ENCODE measurements around the gene KRTAP5-4. TPM values are rescaled to one million over a fixed set of nuclear protein-coding genes. Genes with fewer than 3 reads are reported as not detected.
"Not testable (repeated sequence)": the region's sequence is repeated elsewhere in the genome, so short reads cannot be mapped to it uniquely, and the experiment has no call there.

The KRTAP5-4 gene
- total RNA-seq, 1 experiment from 2014 or later = not detected

DNA sequence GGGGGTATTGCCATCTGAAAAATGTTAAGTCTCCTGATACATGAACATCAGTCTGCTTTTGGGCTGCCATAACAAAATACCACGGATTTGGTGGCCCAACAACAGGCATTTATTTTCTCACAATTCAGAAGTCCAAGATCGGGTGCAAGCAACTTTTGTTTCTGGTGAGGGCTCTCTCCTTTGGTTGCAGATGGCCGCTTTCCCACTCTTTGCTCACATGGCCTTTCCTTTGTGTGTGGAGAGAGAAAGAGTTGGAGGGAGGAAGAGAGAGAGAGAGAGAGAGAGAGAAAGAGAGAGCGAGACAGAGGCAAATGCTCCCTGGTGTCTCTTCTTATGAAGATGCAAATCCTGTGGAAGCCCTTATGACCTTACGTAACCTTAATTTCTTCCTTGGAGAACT lies 21.3 kb downstream of the KRTAP5-4 start:
- DNase-seq (ENCODE audit: low read depth) = no peak

DNA sequence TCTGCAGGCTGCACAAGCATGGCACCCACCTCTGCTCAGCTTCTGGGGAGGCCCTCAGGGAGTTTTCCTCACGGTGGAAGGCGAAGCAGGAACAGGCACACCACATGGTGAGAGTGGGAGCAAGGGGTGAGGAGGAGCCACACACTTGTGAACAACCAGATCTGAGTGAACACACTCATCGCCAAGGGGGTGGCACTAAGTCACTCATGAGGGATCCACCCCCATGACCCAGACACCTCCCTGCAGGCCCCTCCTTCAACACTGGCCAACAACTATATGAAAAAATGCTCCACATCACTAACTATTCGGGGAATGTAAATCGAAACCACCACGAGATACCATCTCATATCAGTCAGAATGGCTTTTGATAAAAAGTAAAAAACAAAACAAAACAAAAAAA lies 23.1 kb downstream of the KRTAP5-4 start:
- peak; percentile 25 for DNase-seq (ENCODE audit: low read depth)

DNA sequence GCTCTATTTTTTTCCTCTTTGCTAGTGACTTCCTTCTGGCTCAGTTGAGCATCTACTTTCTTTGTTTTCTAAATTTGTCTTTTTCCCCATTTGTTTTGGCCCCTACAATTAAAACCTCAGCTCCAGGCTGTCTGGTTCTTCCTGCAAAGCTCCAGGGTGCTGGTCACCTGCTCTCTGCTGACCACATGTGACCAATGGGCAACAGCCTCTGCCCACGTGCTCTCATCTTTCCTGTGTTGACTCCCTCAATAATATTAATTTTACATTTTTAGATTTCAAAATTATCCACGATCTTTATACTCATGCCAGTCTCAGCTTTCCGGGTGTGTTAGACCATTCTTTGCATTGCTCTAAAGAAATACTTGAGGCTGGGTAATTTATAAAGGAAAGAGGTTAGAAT lies 23.5 kb downstream of the KRTAP5-4 start:
- DNase-seq (ENCODE audit: low read depth) = not testable (repeated sequence)

DNA sequence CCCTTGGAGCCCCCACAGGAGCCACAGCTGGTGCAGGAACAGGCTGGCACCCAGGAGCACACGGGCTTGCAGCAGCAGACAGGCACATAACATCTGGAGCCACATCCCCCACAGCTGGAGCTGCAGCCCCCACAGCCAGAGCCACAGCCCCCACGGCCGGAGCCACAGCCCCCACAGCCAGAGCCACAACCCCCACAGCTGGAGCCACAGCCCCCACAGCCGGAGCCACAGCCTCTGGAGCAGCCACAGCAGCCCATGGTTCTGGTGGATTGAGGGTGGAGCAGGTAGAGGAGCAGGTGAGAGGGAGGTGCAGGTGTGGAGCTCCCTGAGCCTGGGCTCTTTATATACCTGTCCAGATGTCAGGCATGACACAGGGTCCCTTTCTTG lies 24.0 kb downstream of the KRTAP5-4 start, which contains the start of gene KRTAP5-2:
Gene KRTAP5-2, minus strand, starts transcription at position 301 of the 387 bp plus-strand sequence. Its CDS starts 44 bp downstream, at position 257.
- DNase-seq (ENCODE audit: low read depth) = no peak

DNA sequence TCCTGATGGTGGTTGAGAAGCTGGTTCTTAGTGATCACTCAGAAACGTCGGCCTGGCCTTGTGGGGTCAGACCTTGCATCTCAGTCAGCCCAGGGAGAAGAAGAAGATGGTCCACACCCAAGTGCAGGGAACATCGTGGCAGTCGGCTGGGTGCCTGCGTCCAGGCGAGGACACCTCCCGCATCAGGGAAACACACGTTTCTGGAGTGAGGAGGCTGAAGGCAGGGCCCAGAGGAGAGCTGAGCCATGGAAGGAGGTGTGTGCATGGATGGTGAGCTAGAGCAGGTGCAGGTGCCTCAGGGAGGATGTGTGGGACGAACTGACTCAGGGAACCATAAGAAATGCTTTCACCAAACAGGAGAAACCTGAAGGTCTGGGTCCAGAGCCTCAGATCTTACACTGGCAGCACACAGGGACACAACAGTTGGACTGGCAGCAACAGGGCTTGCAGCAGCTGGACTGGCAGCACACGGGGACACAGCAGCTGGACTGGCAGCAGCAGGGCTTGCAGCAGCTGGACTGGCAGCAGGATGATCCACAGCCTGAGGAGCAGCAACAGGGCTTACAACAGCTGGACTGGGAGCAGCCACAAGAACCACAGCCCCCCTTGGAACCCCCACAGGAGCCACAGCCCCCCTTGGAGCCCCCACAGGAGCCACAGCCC lies 24.5 kb downstream of the KRTAP5-4 start:
- no peak for DNase-seq (ENCODE audit: low read depth)

DNA sequence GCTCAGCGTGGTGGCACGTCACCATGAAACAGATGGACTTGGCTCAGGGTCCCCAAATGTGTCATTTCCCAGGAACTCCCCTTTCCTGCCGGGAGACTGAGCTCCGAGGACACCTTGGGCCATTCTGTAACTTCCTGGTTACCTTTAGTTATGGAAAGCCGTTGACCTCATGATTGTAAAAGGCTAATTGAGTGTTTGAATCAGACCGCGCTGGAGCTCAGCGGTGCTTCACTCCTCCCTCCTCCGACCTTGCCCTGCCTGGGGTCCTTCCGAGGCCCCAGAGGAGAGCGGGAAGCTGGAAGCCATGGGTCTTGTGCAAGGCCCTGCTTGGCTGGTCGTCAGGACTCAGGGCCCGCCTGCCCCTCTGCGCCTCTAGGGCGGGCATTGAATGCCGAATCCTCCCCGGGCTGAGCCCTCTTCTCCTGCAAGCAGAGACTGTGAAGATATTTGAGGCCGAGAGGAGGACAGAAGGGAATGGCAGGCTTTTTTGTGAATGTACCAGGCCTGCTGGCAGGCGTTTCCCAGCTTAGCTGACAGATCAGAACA lies 25.3 kb downstream of the KRTAP5-4 start:
- DNase-seq (ENCODE audit: low read depth) = not testable (repeated sequence)

DNA sequence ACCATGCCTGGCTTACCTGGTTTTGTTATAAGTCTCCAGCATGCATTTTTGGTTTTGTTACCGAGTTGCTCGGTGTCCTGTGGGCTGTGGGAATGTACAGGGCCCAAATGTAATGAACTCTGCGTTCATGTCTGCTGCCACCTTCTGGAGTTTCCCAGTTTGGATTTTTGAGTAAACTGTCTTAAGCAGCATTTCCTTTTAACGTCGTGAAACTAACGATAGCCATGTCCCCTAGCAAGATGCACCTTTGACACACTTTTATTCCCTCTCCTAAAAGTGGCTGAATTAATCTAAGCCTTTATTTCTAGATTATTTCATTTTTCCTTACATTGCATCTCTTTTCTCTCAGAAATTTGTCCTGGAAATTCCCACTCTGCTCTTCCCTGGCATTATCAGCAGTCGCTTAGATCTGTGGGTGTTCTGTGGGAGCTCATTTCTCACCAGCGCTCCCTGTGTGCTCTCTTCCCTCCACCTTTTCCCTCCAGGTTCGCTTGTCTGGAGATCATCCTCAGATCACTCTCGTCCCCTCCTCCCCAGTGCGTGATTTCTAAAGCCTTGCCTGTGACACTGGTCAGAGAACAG lies 25.9 kb downstream of the KRTAP5-4 start:
- DNase-seq (ENCODE audit: low read depth) = not testable (repeated sequence)

DNA sequence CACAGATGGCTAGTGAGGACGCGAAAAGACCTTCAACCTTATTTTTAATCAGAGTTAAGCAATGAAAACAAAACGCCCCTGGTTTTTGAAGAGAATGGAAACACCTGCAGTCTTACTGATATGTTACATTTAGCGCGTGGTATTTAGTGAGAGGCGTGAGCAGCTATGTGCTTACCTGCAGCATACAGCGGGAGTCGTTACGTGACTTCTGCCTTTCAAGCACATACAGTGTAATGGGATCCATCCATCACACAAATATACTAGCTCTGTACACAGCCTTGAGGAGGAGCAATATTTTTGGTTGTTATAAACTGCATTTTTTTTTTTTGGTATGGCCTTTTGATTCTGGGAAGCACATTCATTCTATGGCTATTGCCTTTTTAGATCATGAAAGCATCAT lies 29.3 kb downstream of the KRTAP5-4 start:
- no peak for DNase-seq (ENCODE audit: low read depth)

DNA sequence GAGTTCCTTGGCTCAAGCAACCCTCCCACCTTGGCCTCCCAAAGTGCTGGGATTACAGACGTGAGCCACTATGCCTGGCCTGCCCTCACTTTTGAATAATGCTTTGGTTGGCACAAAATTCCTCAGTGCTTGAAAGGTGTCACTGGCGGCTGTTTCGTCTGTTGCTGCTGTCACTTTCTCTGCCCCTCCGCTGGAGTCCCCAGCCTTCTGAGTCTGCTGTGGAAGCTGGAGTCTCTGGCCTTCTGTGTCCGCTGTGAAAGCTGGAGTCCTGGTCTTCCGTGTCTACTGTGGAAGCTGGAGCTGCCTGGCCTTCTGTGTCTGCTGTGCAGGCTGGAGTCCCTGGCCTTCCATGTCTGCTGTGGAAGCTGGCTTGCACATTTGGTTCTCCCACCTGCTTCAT lies 31.9 kb downstream of the KRTAP5-4 start:
- DNase-seq (ENCODE audit: low read depth) = no peak

DNA sequence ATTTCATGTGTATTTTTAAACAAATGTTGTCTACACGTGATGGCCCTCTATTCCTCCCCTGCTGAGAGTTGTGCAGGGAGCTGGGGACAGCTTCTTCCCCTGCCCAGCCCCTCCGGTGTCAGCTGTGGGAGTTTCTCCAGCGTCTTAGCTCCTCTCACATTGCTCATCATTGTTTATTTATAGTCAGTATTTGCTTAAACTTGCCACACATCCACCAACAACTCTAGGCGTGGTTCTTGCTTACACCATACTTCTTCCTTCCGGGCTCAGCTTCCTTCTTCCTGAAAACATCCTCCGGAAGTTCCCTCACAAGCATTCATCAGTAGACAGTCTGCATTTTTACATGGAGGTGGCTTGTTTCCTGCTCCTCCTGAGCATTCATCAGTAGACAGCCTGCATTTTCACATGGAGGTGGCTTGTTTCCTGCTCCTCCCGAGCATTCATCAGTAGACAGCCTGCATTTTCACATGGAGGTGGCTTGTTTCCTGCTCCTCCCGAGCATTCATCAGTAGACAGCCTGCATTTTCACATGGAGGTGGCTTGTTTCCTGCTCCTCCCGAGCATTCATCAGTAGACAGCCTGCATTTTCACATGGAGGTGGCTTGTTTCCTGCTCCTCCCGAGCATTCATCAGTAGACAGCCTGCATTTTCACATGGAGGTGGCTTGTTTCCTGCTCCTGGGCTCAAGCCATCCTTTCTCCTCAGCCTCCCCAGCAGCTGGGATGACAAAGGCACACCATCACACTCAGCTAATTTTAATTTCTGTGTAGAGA lies 32.6 kb downstream of the KRTAP5-4 start:
- DNase-seq (ENCODE audit: low read depth) = not testable (repeated sequence)

DNA sequence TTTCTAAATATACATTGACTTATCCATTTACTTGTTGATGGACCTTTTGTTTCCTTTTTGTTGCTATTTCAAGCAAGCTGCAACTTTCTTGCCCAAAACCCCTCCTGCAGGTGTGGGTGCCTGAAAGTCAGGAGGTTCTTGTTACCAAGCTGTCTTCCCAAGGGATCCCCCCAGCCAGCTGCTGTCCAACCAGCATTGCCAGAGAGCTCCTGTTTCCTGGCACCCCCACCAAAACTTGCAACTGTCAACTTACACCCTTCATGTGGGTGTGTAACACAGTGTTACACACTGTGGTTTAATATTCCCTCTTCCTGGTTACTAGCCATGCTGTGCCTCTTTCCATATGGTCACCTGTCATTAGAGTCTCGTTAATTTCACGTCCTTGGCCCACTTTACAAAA lies 35.2 kb downstream of the KRTAP5-4 start:
- DNase-seq (ENCODE audit: low read depth) = no peak

DNA sequence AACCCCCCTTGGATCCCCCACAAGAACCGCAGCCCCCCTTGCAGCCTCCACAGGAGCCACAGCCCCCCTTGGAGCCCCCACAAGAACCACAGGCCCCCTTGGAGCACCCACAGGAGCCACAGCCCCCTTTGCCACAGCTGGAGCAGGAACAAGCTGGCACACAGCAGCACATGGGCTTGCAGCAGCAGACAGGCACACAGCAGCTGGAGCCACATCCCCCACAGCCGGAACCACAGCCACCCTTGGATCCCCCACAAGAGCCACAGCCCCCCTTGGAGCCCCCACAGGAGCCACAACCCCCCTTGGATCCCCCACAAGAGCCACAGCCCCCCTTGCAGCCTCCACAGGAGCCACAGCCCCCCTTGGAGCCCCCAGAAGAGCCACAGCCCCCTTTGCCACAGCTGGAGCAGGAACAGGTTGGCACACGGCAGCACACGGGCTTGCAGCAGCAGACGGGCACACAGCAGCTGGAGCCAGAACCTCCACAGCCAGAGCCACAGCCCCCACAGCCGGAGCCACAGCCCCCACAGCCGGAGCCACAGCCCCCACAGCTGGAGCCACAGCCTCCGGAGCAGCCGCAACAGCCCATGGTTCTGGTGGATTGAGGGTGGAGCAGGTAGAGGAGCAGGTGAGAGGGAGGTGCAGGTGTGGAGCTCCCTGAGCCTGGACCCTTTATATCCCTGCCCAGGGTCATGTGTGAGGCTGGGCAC lies 37.1 kb downstream of the KRTAP5-4 start, which contains the start of gene KRTAP5-1:
Gene KRTAP5-1, minus strand, starts transcription at position 623 of the 710 bp plus-strand sequence. Its CDS starts 34 bp downstream, at position 589.
- DNase-seq (ENCODE audit: low read depth) = not testable (repeated sequence)

DNA sequence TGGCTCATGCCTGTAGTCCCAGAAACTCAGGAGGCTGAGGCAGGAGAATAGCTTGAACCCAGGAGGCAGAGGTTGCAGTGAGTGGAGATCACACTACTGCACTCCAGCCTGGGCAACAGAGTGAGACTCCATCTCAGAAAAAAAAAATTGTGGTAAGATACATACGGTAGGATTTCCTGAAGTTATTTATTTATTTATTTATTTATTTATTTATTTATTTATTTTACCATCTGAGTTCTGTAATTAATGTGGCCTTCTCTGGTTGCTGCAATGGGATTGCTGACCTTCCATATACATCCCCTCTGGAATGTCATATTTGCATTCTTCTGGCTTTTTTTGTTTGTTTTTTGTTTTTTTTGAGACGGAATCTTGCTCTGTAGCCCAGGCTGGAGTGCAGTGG lies 39.0 kb downstream of the KRTAP5-4 start:
- DNase-seq (ENCODE audit: low read depth) = not testable (repeated sequence)

DNA sequence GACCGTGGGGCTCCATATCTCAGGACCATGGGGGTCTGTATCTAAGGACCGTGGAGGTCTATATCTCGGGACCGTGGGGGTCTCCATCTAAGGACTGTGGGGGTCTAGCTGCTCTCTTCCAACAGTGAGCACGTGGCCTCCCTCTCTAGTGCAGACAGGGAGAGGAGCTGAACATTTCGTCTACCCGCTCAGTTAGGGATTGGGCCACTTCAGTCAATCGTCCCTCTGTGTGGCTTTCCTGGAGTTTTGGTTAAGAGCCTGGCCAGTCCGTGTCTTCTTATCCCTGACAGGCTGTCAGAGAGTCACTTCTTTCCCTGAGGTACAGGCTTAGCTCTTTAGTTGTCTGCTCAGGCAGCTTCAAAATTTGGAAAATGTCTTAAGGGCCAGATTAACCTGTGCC lies 40.0 kb downstream of the KRTAP5-4 start:
- DNase-seq (ENCODE audit: low read depth) = no peak

DNA sequence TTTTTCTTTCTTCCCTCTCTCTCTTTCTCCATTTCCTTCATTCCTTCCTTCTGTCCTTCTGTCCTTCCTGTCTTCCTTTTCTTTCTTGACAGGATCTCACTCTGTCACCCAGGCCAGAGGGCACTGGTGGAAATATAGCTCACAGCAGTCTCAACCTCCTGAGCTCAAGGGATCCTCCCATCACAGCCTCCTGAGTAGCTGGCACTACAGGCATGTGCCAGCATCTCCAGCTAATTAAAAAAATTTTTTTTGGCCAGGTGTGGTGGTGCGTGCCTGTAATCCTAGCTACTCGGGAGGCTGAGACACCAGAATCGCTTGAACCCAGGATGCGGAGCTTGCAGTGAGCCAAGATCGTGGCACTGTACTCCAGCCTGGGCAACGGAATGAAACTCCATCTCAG lies 45.1 kb downstream of the KRTAP5-4 start:
- no peak for DNase-seq (ENCODE audit: low read depth)

DNA sequence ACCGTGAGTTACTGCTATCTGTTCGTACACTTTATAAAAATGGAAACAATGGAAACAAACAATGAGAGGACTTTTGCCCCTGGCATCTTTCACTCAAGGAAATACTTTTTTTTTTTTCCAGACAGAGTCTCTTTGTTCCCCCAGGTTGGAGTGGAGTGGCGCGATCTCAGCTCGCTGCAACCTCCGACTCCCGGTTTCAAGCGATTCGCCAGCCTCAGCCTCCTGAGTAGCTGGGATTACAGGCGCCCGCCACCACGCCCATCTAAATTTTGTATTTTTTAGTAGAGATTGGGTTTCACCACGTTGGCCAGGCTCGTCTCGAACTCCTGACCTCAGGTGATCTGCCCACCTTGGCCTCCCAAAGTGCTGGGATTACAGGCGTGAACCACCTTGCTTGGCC lies 46.2 kb downstream of the KRTAP5-4 start:
- DNase-seq (ENCODE audit: low read depth) = not testable (repeated sequence)

DNA sequence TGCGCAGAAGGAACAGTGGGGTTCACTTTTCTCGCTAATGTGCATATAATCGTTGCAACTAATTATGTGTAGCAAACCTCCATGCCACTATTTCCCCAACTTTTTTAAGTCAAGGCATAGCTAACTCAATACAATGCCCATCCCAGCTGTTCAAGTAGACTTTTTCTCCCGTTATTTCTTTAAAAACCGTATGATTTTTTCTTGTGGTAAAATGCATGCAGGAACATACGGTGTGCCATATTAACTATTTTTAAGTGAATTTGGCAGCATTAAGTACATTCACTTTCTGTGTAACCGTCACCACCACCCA lies 47.0 kb downstream of the KRTAP5-4 start:
- no peak for DNase-seq (ENCODE audit: low read depth)

DNA sequence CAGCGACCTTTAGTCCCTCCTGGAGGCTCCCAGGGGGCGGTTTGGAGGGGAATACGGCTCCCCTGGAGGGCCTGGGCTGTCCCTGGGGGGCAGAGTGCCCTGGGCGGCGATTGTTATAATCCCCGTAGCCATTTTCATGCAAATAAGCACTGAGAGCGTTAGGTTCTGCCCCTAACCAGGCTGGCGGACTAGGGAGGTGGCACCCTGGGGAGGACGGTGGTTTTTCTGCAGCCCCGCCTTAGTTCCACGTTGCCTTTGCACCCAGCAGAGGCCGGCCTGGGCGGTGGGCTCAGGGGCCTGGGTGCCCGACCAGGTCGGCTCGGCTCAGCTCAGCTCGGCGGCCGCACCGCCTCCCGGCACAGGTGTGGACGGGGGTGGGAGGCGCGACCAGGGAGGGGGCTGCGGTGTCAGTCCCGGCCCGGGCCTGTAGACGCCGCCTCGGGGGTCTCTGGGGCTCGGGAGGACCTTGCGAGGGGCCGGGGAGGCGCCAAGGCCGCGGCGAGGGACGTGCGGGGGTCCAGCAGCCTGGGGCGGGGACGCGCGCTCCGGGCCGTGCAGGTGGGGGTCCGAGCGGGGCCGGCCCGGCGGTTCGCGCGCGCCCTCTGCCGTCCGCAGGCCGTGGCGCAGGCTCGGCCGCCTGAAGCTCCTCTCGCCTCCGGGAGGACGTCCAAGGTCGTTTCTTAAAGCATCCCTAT lies 47.6 kb downstream of the KRTAP5-4 start:
- peak; percentile 60 for DNase-seq (ENCODE audit: low read depth)

DNA sequence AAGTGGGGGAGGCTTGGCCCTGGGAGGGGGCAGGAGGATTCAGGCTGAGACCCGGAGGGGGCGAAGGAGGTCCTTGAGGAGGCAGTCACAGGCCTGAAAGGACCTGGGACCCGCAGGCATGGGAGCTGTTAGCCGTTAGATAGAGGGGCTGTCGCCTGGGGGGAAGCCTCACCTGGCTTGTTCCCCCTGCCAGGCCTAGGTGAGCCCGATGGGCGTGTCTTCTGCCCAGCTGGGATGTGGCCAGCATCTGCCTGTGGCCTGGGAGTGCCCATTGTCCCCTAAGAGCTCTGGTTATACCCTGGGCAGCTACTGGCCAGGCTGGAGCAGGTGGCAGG lies 48.1 kb downstream of the KRTAP5-4 start:
- peak; percentile 38 for DNase-seq (ENCODE audit: low read depth)

DNA sequence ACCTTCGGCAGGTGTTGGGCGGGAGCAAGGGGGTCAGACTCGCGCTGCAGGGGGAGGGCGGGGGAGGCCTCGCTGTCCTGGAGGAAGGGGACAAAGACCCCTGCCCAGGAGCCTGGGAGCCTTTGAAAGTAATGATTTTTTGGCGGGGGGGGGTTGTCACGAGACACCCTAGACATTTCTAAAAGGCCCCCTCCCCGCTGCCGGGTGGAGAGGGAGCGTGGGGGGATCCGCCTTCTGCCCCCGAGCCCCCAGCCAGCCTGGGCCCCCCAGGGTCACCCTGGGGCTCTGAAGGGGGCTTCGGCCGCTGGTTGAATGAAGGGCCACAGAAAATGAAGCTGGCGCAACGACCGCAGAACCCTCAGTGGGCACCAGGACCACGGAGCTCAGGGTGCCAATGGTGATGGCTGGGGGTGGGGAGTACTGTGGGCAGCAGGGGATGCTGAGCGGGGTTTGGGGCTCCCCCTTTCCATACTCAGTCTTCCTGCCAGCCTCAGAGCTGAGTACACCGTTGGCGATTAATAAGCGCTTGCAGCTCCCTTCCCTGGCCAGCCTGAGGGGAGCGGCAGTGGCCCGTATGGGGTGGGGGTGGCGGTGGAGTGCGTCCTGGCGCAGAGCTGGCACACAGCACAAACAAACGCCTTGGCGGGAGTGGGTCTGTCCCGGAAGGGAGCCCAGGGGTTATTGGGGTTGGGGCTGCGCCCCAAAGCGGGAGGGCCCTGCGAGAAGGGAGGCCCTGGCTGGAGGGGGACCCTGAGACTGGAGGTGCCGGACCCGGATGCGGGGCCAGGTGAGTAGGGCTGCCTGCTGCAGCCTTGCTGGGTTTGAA lies 48.6 kb downstream of the KRTAP5-4 start:
- peak; percentile 29 for DNase-seq (ENCODE audit: low read depth)
